Keratinocyte (primary cell): Measurements from ENCODE around the gene EIF3F. TPM values are rescaled to one million over a fixed set of nuclear protein-coding genes. Genes with fewer than 3 reads are reported as not detected.

Experiments used
- DNase-seq: peaks from one replicate; pipeline ENCODE4 v3.0.0-alpha.2; 2011; ENCODE audit warnings: low read depth, missing footprints, low spot score
- FAIRE-seq: peaks from 2 replicates; lab custom pipeline; 2011; peaks lifted over from hg19 to GRCh38; lab: Jason Lieb, UNC
- H2AFZ ChIP-seq: 2 replicates; pipeline ENCODE4 v1.6.0; 2012; ENCODE audit warnings: low read length, control low read depth, inconsistent platforms; ENCODE audit not compliant: control insufficient read depth
- H3K27ac ChIP-seq: 2 replicates; pipeline ENCODE4 v1.5.1; 2011; ENCODE audit warnings: low read length; ENCODE audit not compliant: control insufficient read depth, insufficient read depth
- H3K27me3 ChIP-seq: 3 replicates; pipeline ENCODE4 v1.6.0; 2011; ENCODE audit warnings: low read length; ENCODE audit not compliant: control insufficient read depth, insufficient read depth; ENCODE audit errors: extremely low read depth
- H3K36me3 ChIP-seq, 2 experiments: 2 replicates in 1 of 2; 3 replicates in 1 of 2; pipeline ENCODE4 v1.5.1; 2011; ENCODE audit warnings: low read length in 2 of 2, mild to moderate bottlenecking in 1 of 2; ENCODE audit not compliant: control insufficient read depth in 2 of 2, insufficient read depth in 2 of 2; ENCODE audit errors: extremely low read depth in 1 of 2
- H3K4me1 ChIP-seq: 3 replicates; pipeline ENCODE4 v1.5.1; 2011; ENCODE audit warnings: low read length; ENCODE audit not compliant: control insufficient read depth, insufficient read depth; ENCODE audit errors: extremely low read depth
- H3K4me2 ChIP-seq: 3 replicates; pipeline ENCODE4 v1.6.0; 2011; ENCODE audit warnings: low read depth, low read length; ENCODE audit not compliant: control insufficient read depth, insufficient read depth; ENCODE audit errors: extremely low read depth
- H3K4me3 ChIP-seq, 3 experiments: fragments of 200-600 bp in 1 of 3; sonication (generic) in 1 of 3; 2 replicates in 2 of 3; 3 replicates in 1 of 3; pipeline ENCODE4 v1.5.1; 2011 to 2016; ENCODE audit warnings: low read length in 3 of 3, mild to moderate bottlenecking in 3 of 3, control low read depth in 2 of 3, inconsistent platforms in 1 of 3, low read depth in 1 of 3, mixed read lengths in 1 of 3, mixed run types in 1 of 3, moderate library complexity in 1 of 3; ENCODE audit not compliant: control insufficient read depth in 2 of 3, insufficient read depth in 2 of 3; ENCODE audit errors: extremely low read depth in 1 of 3
- H3K79me2 ChIP-seq: 2 replicates; pipeline ENCODE4 v1.6.0; 2012; ENCODE audit warnings: low read length; ENCODE audit not compliant: control insufficient read depth, insufficient read depth
- H3K9ac ChIP-seq: 3 replicates; pipeline ENCODE4 v1.6.0; 2011; ENCODE audit warnings: low read length; ENCODE audit not compliant: control insufficient read depth, insufficient read depth; ENCODE audit errors: extremely low read depth
- H3K9me1 ChIP-seq: 3 replicates; pipeline ENCODE4 v1.6.0; 2011; ENCODE audit warnings: low read length; ENCODE audit not compliant: control insufficient read depth, insufficient read depth; ENCODE audit errors: extremely low read depth
- H3K9me3 ChIP-seq: 2 replicates; pipeline ENCODE4 v1.5.1; 2012; ENCODE audit warnings: low read depth, low read length; ENCODE audit not compliant: control insufficient read depth
- H4K20me1 ChIP-seq: 3 replicates; pipeline ENCODE4 v1.6.0; 2011; ENCODE audit warnings: low read length; ENCODE audit not compliant: control insufficient read depth, insufficient read depth; ENCODE audit errors: extremely low read depth
- CTCF ChIP-seq, 3 experiments: IDR thresholded peaks in 1 of 3; conservative IDR thresholded peaks in 1 of 3; optimal IDR thresholded peaks in 1 of 3; 2 replicates in 2 of 3; 3 replicates in 1 of 3; pipeline versions ENCODE3 to v1.5.1; 2011; ENCODE audit warnings: low read length in 3 of 3, mild to moderate bottlenecking in 3 of 3, moderate library complexity in 2 of 3, control low read depth in 1 of 3, inconsistent platforms in 1 of 3; ENCODE audit not compliant: insufficient read depth in 2 of 3; ENCODE audit errors: extremely low read depth in 1 of 3
- EZH2 ChIP-seq: IDR thresholded peaks from one replicate; pipeline ENCODE4 v1.6.1; 2012; ENCODE audit warnings: inconsistent platforms, mild to moderate bottlenecking, low read length, moderate library complexity
- dilution Hi-C: fragments of 300-500 bp; cut with MboI; formaldehyde crosslinking; loops from one replicate; pipeline ENCODE4 v1.7.0; 2020; ENCODE audit warnings: low sequenced_read_pairs; ENCODE audit not compliant: extremely low pct_ligation_motif_present
- polyA plus RNA-seq, 5 experiments: library from polyadenylated mRNA; depleted of rRNA in 3 of 5; stranded (reverse) in 3 of 5; stranded (forward) in 1 of 5; unstranded in 1 of 5; fragments of >200 nt; gene quantifications; 1 replicate in 1 of 5; 2 replicates in 3 of 5; 3 replicates in 1 of 5; pipeline versions ENCODE4 v1.2.1 to v1.2.3, GENCODE V29; 2011 to 2012; ENCODE audit warnings: missing spikeins in 2 of 5, low read depth in 1 of 5, low replicate concordance in 1 of 5

Gene EIF3F
- polyA plus RNA-seq, 1 donor (not counting 4 experiments of a cell fraction or from before 2014, with no cell fraction given), result 158 TPM

GRCh38 chr11:8034106-8034585 is 47.0 kb downstream of the EIF3F start:
- DNase-seq (no peak), FAIRE-seq (no peak)
- Histone ChIP-seq H3K79me2 (no peaks in the 10 kb centered on the region), H3K9me3 (no peaks in the 10 kb centered on the region), H3K4me2 (no peak overlapping the region), H3K27ac (no peak overlapping the region), H2AFZ (no peak overlapping the region), H3K36me3 (no peaks in the 10 kb centered on the region), H3K9me1 (no peaks in the 10 kb centered on the region), H4K20me1 (no peaks in the 10 kb centered on the region), H3K4me3 (no peak overlapping the region), H3K9ac (no peak overlapping the region), H3K27me3 (peaks cover 9% of the 10 kb centered on the region), H3K4me1 (peaks cover 2% of the 10 kb centered on the region)
- TF ChIP-seq CTCF (optimal IDR thresholded peaks at IDR 0.05 in 1 of 3, IDR thresholded peaks at IDR 0.05 in 1 of 3, conservative IDR thresholded peaks at IDR 0.05 in 1 of 3; ENCODE audit: extremely low read depth in 1 of 3, insufficient read depth in 2 of 3, low read length in 3 of 3) (no peak), EZH2 (no peak)
- dilution Hi-C loops, result no loop called here

GRCh38 chr11:8034604-8035190 is 47.6 kb downstream of the EIF3F start:
- no peak for DNase-seq
- dilution Hi-C loops, result no loop called here
- TF ChIP-seq EZH2, result no peak
- TF ChIP-seq CTCF (optimal IDR thresholded peaks at IDR 0.05 in 1 of 3, IDR thresholded peaks at IDR 0.05 in 1 of 3, conservative IDR thresholded peaks at IDR 0.05 in 1 of 3; ENCODE audit: extremely low read depth in 1 of 3, insufficient read depth in 2 of 3, low read length in 3 of 3), result no peak

More at GRCh38 chr11:8034604-8035190, 47.6 kb downstream of the EIF3F start:
- no peak overlapping the region for H3K27ac ChIP-seq
- no peaks in the 10 kb centered on the region for H4K20me1 ChIP-seq
- no peaks in the 10 kb centered on the region for H3K9me3 ChIP-seq
- H3K4me3 ChIP-seq, result no peak overlapping the region
- no peaks in the 10 kb centered on the region for H3K36me3 ChIP-seq
- H3K4me2 ChIP-seq, result no peak overlapping the region
- no peaks in the 10 kb centered on the region for H3K9me1 ChIP-seq
- peaks cover 2% of the 10 kb centered on the region for H3K4me1 ChIP-seq
- H3K9ac ChIP-seq, result no peak overlapping the region
- no peaks in the 10 kb centered on the region for H3K79me2 ChIP-seq
- FAIRE-seq, result no peak
- H3K27me3 ChIP-seq, result peaks cover 9% of the 10 kb centered on the region
- no peak overlapping the region for H2AFZ ChIP-seq
